Activated CD4-positive, alpha-beta T cell treated with anti-CD3 and anti-CD28 coated beads for 36 hours (primary cell): ENCODE data around the gene RET. TPM values are rescaled to one million over a fixed set of nuclear protein-coding genes. Genes with fewer than 3 reads are reported as not detected.

Experiments used
- ATAC-seq: fragments of 200-7000 bp; cut with Tn5 transposase; one replicate; pipeline ENCODE4 v1.10.0; 2021; ENCODE audit warnings: mild to moderate bottlenecking, moderate library complexity
- CTCF ChIA-PET: fragments of 350-600 bp; sonication (Branson Sonifier 250); formaldehyde crosslinking; loops from one replicate; lab custom pipeline; 2021; ENCODE audit warnings: antibody characterized with exemption; lab: Charles Lee
- POLR2A ChIA-PET: fragments of 350-600 bp; sonication (Branson Sonifier 250); formaldehyde crosslinking; loops from one replicate; lab custom pipeline; 2021; ENCODE audit warnings: antibody characterized with exemption, inconsistent platforms; lab: Charles Lee
- DNase-seq: peaks from one replicate; pipeline ENCODE4 v3.0.0-alpha.2; 2020
- H3K27ac Mint-ChIP-seq: one replicate; pipeline ENCODE4 v1.8.0; 2021; ENCODE audit warnings: mixed read lengths
- H3K27me3 Mint-ChIP-seq: one replicate; pipeline ENCODE4 v1.8.0; 2021; ENCODE audit warnings: mixed read lengths
- H3K36me3 Mint-ChIP-seq: one replicate; pipeline ENCODE4 v1.8.0; 2021; ENCODE audit warnings: low read depth, mixed read lengths
- H3K4me1 Mint-ChIP-seq: one replicate; pipeline ENCODE4 v1.8.0; 2021; ENCODE audit warnings: mixed read lengths
- H3K4me3 Mint-ChIP-seq: one replicate; pipeline ENCODE4 v1.8.0; 2021; ENCODE audit warnings: mild to moderate bottlenecking, moderate library complexity, mixed read lengths
- H3K9me3 Mint-ChIP-seq: one replicate; pipeline ENCODE4 v1.8.0; 2021; ENCODE audit warnings: low read depth, mixed read lengths
- intact Hi-C, 2 experiments: fragments of 100-400 bp; cut with DNase I in 1 of 2; cut with micrococcal nuclease in 1 of 2; formaldehyde crosslinking; loops; one replicate each; pipeline versions ENCODE4 v1.14.2 to v1.15.1; 2022 to 2024; cut with DNase I, micrococcal nuclease
- total RNA-seq, 2 experiments: library from RNA; stranded (reverse); gene quantifications; one replicate each; pipeline ENCODE4 v1.2.3, GENCODE V29; 2021

The RET gene
- total RNA-seq, 2 experiments from 2014 or later = 0.19 to 0.32 TPM

DNA sequence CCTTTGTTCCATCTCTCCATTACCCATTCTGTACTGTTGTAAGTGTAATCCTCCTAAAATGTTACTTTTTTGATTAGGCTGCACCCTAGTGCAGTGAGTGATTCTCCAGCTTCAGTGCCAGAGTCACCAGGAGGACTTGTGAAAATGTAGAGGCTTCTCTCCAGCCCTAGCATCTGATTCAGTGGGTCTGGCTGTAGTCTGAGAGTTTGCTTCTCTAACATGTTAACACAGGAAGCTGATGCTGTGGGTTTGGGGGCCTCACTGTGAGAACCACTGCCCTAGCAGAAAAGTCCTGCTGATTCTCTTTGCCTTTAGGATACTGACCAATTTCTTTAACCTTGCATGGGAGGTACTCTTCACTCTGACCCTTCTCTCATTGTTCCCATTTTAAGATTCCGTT lies 85.7 kb downstream of the RET start:
- ChIA-PET CTCF (interaction anchor here (1.4 to 2.8 kb wide), 2 partner anchors 22 to 23 kb away, joined by 4 to 11 read pairs; no protein-coding TSS in a partner anchor), POLR2A (no interaction called here)
- H3K4me1 Mint-ChIP-seq = peaks cover 52% of the 10 kb centered on the region
- no peak for DNase-seq
- intact Hi-C loops = no loop called here
- H3K27me3 Mint-ChIP-seq = no peaks in the 10 kb centered on the region
- no peak overlapping the region for H3K4me3 Mint-ChIP-seq
- ATAC-seq = no peak
- peak overlapping the region; percentile 5 for H3K27ac Mint-ChIP-seq
- H3K9me3 Mint-ChIP-seq = no peaks in the 10 kb centered on the region
- peaks cover 36% of the 10 kb centered on the region for H3K36me3 Mint-ChIP-seq

DNA sequence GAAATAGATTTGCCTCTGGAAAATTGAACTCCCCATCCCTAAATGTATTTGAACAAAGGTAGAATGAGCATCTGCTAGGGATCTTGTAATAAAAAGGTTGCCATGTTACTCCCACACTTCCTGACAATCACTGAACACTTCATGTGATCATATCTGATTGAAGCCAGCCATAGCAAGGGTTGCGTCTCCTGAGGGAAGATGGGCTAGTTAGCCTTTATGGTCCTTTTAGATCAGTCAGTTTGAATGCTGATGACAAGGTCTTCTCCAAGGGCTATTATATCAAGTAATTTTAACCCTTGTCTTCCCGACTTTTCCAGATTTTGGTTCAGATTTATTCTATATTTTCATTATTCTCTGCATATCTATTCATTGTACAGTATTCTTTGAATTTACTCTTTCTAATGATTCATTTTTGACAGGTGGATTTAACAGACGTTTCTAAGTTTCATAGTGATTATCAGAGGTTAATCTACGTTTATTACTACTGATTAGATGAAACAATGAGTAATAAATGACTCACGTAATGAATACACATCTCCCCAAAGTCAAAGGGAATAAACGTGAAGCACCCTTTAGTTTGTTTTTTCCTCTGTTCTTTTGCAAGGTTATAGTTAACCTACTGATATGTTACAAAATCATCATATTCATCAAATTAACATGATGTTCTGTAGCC lies 89.5 kb downstream of the RET start:
- POLR2A ChIA-PET = no interaction called here
- Mint-ChIP-seq H3K27me3 (no peaks in the 10 kb centered on the region), H3K36me3 (peaks cover 48% of the 10 kb centered on the region), H3K9me3 (no peaks in the 10 kb centered on the region), H3K4me1 (peaks cover 32% of the 10 kb centered on the region), H3K27ac (peak overlapping the region; percentile 7), H3K4me3 (no peak overlapping the region)
- intact Hi-C loops = loop anchor here in 1 of 2 experiments (5.0 kb wide), 1 partner anchor 44 kb away; no protein-coding TSS in a partner anchor
- ATAC-seq (peak; percentile 58), DNase-seq (no peak)
- CTCF ChIA-PET = interaction anchor here (1.2 to 1.4 kb wide), 2 partner anchors 14 to 36 kb away, joined by 4 to 6 read pairs; no protein-coding TSS in a partner anchor

DNA sequence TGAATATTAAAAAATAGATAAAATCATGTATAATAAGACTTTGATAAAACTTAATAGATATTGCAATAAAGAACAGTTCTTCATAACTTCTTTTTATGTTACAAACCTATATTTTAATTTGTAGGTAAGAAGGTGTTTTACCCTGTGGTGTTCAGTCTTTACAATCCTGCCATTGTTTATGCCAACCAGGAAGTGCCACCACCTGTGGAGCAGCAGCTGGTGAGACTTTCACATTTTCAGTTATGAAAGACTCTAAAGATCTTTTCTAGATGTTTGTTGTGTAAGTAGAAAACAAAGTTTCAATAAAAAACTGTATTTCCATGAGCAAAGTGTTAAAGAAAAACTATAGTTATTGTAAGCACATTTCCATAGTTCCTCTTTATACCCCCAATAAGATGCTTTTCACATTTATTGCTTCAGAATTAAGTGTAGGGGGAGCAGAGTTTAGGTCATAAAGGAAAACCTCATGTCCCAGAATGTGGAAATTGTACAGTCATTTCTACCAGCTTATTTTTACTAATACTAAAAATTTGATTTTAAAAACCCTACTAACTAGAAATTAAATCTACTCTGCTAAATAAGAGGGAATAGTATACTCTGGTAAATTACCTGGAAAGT lies 90.1 kb downstream of the RET start:
- intact Hi-C loops = loop anchor here in 1 of 2 experiments (5.0 kb wide), 1 partner anchor 45 kb away; no protein-coding TSS in a partner anchor
- DNase-seq (no peak), ATAC-seq (peak; percentile 16)
- H3K4me3 Mint-ChIP-seq = no peak overlapping the region
- ChIA-PET CTCF (interaction anchor here (1.2 kb wide), 1 partner anchor 35 kb away, joined by 6 read pairs; no protein-coding TSS in a partner anchor), POLR2A (no interaction called here)
- H3K27me3 Mint-ChIP-seq = no peaks in the 10 kb centered on the region
- peaks cover 48% of the 10 kb centered on the region for H3K36me3 Mint-ChIP-seq
- peaks cover 29% of the 10 kb centered on the region for H3K4me1 Mint-ChIP-seq
- no peak overlapping the region for H3K27ac Mint-ChIP-seq
- no peaks in the 10 kb centered on the region for H3K9me3 Mint-ChIP-seq

DNA sequence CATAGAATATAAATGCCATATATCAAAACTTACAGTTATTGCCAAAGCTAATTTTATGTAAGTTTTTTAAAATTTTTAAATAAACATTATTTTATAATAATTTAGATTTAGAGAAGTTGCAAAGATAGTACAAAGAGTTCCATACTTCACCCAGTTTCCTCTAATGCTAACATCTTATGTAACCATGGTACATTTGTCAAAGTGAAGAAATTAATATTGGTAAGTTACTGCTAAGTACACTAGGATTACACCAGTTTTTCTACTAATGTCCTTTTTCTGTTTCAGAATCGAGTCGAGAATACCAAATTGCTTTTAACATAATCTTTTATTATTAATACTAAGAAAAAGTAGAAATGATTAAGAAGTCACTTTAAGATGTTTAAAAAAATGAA lies 90.6 kb downstream of the RET start:
- Mint-ChIP-seq H3K9me3 (no peaks in the 10 kb centered on the region), H3K27ac (no peak overlapping the region), H3K27me3 (no peaks in the 10 kb centered on the region), H3K36me3 (peaks cover 47% of the 10 kb centered on the region), H3K4me3 (no peak overlapping the region), H3K4me1 (peaks cover 24% of the 10 kb centered on the region)
- CTCF ChIA-PET = interaction anchor here (1.2 kb wide), 2 partner anchors 23 to 34 kb away, joined by 3 to 6 read pairs; no protein-coding TSS in a partner anchor
- intact Hi-C loops = loop anchor here in 1 of 2 experiments (5.0 kb wide), 1 partner anchor 45 kb away; no protein-coding TSS in a partner anchor
- POLR2A ChIA-PET = no interaction called here
- ATAC-seq = no peak
- DNase-seq = no peak

DNA sequence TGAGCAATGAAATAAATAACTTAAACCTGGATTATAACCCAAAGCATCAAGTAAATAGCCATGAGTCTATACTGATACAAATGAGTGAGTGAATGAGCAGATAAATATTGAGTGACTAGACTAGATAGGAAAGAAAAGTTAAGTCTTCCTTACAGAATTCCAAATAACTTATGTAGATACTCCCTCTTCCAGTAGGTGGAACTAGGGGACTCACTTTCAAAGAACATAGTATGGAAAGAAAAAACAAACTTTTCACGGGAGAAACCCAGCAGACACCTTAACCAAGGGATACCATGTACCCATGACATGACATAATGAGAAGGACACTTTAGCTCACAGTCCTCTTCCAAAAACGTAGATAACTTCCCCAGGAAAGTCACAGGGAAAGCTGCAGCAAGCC lies 93.6 kb downstream of the RET start:
- intact Hi-C loops = no loop called here
- Mint-ChIP-seq H3K27ac (no peak overlapping the region), H3K4me3 (no peak overlapping the region), H3K36me3 (peaks cover 45% of the 10 kb centered on the region), H3K27me3 (no peaks in the 10 kb centered on the region), H3K4me1 (peaks cover 19% of the 10 kb centered on the region), H3K9me3 (no peaks in the 10 kb centered on the region)
- ATAC-seq (no peak), DNase-seq (no peak)
- CTCF ChIA-PET = interaction anchor here (0.8 to 3.1 kb wide), 3 partner anchors 10 to 32 kb away, joined by 3 to 10 read pairs (median 4); no protein-coding TSS in a partner anchor
- POLR2A ChIA-PET = no interaction called here

DNA sequence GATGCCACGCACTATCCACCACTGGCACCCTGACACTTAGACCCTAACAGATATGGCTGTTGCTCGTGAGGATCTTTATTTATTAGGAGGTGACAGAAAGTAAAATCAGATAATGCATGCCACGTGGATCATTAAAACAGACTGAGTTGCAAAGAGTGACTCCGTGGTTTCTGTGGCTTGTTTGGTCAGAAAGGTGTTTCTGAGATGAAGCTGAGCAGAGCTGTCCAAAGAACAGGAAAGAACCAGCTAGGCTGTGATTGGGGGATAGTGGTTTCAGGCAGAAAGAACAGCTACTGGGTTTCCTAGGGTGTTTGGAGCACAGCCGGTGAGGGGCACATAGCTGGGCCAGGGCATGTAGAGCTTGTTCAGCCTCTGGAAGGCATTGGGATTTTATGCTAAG lies 95.8 kb downstream of the RET start:
- ChIA-PET CTCF (interaction anchor here (1.1 to 3.1 kb wide), 4 partner anchors 9 to 50 kb away, joined by 3 to 10 read pairs (median 7); no protein-coding TSS in a partner anchor), POLR2A (no interaction called here)
- ATAC-seq (no peak), DNase-seq (no peak)
- intact Hi-C loops = no loop called here
- H3K9me3 Mint-ChIP-seq = no peaks in the 10 kb centered on the region
- H3K4me1 Mint-ChIP-seq = peaks cover 8% of the 10 kb centered on the region
- H3K27ac Mint-ChIP-seq = no peak overlapping the region
- peaks cover 62% of the 10 kb centered on the region for H3K36me3 Mint-ChIP-seq
- no peak overlapping the region for H3K4me3 Mint-ChIP-seq
- H3K27me3 Mint-ChIP-seq = no peaks in the 10 kb centered on the region

DNA sequence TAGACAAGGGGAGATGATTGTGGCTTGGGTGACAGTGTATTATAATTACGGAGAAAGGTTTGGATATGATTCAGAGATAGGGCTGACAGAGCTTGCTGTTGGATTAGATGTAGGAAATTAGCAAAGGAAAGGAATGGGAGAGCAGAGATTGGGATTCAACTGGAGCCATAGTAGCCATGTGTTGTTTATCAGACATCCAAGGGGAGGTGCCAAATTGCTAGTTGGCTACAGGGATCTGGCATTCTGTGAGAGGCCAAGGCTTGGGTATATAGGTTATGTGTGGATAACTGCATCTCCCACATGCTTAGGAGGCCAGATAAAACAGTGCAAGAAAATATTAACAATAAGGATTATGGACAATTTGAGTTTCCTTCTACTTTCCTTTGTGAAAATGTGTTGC lies 96.3 kb downstream of the RET start:
- H3K27me3 Mint-ChIP-seq = no peaks in the 10 kb centered on the region
- H3K4me3 Mint-ChIP-seq = no peak overlapping the region
- ATAC-seq (no peak), DNase-seq (no peak)
- no peak overlapping the region for H3K27ac Mint-ChIP-seq
- ChIA-PET POLR2A (no interaction called here), CTCF (interaction anchor here (2.0 to 3.1 kb wide), 2 partner anchors 29 to 34 kb away, joined by 9 to 10 read pairs; no protein-coding TSS in a partner anchor)
- peaks cover 8% of the 10 kb centered on the region for H3K4me1 Mint-ChIP-seq
- H3K9me3 Mint-ChIP-seq = no peaks in the 10 kb centered on the region
- H3K36me3 Mint-ChIP-seq = peaks cover 67% of the 10 kb centered on the region
- intact Hi-C loops = no loop called here

DNA sequence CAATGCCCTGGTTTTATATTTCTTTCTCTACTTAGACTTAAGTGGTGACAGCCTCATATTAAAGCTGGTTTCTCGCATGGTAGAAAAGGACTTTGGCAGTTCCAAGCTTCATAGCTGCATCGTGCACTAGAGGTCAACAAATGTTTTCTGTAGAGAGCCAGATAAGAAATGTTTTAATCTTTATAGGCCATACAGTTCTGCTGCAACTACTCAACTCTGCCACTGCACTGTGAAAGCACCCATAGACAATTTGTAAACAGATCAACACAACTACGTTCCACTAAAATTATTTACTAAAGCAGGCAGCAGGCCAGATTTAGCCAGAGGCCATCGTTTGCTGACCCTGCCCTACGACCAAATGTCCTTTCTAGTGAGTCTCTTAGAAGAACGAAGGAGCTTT lies 98.1 kb downstream of the RET start:
- ChIA-PET POLR2A (no interaction called here), CTCF (no interaction called here)
- Mint-ChIP-seq H3K9me3 (peaks cover 3% of the 10 kb centered on the region), H3K27me3 (no peaks in the 10 kb centered on the region), H3K4me3 (no peak overlapping the region), H3K36me3 (peaks cover 72% of the 10 kb centered on the region), H3K27ac (no peak overlapping the region), H3K4me1 (peaks cover 8% of the 10 kb centered on the region)
- intact Hi-C loops = no loop called here
- DNase-seq (no peak), ATAC-seq (no peak)

DNA sequence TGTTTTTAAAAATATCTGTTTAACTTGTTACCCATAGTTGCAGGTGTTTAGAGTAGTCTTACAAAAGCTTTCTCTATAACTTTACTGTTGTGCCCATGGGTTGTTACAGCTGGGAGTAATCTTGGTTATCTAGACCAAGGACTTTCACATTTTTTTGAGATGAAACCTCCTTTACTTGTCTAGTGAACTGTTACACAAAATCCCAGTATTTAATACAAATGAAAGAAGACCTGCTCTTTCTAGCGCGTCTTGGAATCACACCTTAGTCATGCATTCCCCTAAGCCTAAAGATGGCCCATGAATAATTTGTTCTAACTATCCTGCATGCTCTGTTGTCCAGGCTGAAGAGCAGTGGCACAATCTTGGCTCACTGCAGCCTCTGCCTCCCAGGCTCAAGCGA lies 99.4 kb downstream of the RET start:
- DNase-seq (no peak), ATAC-seq (no peak)
- ChIA-PET CTCF (interaction anchor here (0.8 to 1.6 kb wide), 2 partner anchors 25 to 29 kb away, joined by 5 read pairs; no protein-coding TSS in a partner anchor), POLR2A (no interaction called here)
- Mint-ChIP-seq H3K4me1 (peaks cover 8% of the 10 kb centered on the region), H3K27me3 (no peaks in the 10 kb centered on the region), H3K36me3 (peaks cover 75% of the 10 kb centered on the region), H3K9me3 (peaks cover 3% of the 10 kb centered on the region), H3K4me3 (no peak overlapping the region), H3K27ac (no peak overlapping the region)
- intact Hi-C loops = no loop called here

DNA sequence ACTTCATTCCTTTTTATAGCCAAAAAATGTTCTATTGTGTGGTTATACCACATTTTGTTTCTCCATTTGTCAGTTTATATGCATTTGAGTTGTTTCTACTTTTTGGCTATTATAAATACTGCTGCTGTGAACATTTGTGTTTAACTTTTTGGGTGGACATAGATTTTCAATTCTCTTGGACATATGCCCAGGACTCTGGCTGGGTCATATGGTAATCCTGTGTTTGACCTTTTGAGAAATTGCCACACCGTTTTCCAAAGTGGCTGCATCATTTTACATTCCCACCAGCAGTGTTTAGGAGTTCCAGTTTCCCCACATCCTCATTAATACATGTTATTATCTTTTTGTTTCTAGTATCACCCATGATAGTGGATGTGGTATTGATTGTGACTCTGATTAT lies 100.7 kb downstream of the RET start:
- CTCF ChIA-PET = no interaction called here
- ATAC-seq = no peak
- POLR2A ChIA-PET = no interaction called here

More for the DNA sequence above, 100.7 kb downstream of the RET start:
- Mint-ChIP-seq H3K36me3 (peaks cover 71% of the 10 kb centered on the region), H3K27me3 (no peaks in the 10 kb centered on the region), H3K4me3 (no peak overlapping the region), H3K9me3 (peaks cover 3% of the 10 kb centered on the region), H3K27ac (no peak overlapping the region), H3K4me1 (peaks cover 3% of the 10 kb centered on the region)
- DNase-seq = no peak
- intact Hi-C loops = no loop called here
